Memory B cell (primary cell): ENCODE measurements around the gene OPALIN.

Source experiments
- ATAC-seq: fragments of 150-1000 bp; cut with Tn5 transposase; 2 replicates; pipeline ENCODE4 v1.10.0; 2021; ENCODE audit warnings: low read depth, mild to moderate bottlenecking, moderate library complexity
- DNase-seq, 2 donors: peaks; one replicate each; pipeline ENCODE4 v3.0.0; 2022; ENCODE audit warnings: low spot score in 2 of 2
- H3K27ac Mint-ChIP-seq: one replicate; pipeline ENCODE4 v1.8.0; 2022; ENCODE audit warnings: mild to moderate bottlenecking, moderate library complexity, mixed read lengths
- H3K27me3 Mint-ChIP-seq: one replicate; pipeline ENCODE4 v1.8.0; 2022; ENCODE audit warnings: mixed read lengths
- H3K36me3 Mint-ChIP-seq: one replicate; pipeline ENCODE4 v1.8.0; 2022; ENCODE audit warnings: mild to moderate bottlenecking, mixed read lengths
- H3K4me1 Mint-ChIP-seq: one replicate; pipeline ENCODE4 v1.8.0; 2022; ENCODE audit warnings: mixed read lengths
- H3K4me3 Mint-ChIP-seq: one replicate; pipeline ENCODE4 v1.8.0; 2022; ENCODE audit warnings: mild to moderate bottlenecking, moderate library complexity, mixed read lengths
- H3K9me3 Mint-ChIP-seq: one replicate; pipeline ENCODE4 v1.8.0; 2022; ENCODE audit warnings: mixed read lengths

The OPALIN gene

DNA sequence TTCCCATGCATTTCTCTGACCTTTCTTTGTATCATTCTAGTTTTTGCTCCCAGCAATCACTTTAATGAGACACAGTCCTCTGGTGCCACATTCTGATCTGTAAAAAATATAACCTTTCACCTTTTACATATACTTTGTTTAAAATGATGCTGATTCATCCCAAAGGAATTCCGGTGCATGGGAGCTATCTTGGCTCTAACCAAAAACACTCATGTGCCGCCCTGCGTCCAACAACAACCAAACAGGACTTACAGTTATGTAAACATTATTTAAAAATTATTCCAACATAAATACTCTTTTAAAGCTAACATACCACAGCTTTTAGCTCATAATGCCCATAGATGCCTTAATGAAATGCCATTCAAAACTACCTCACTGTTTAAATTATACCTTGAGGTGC is 7.7 kb upstream of the OPALIN start:
- no peaks in the 10 kb centered on the region for H3K9me3 Mint-ChIP-seq
- no peaks in the 10 kb centered on the region for H3K4me1 Mint-ChIP-seq
- no peak overlapping the region for H3K27ac Mint-ChIP-seq
- ATAC-seq, result no peak
- H3K27me3 Mint-ChIP-seq, result no peaks in the 10 kb centered on the region
- no peaks in the 10 kb centered on the region for H3K36me3 Mint-ChIP-seq
- DNase-seq, result no peak
- no peak overlapping the region for H3K4me3 Mint-ChIP-seq

DNA sequence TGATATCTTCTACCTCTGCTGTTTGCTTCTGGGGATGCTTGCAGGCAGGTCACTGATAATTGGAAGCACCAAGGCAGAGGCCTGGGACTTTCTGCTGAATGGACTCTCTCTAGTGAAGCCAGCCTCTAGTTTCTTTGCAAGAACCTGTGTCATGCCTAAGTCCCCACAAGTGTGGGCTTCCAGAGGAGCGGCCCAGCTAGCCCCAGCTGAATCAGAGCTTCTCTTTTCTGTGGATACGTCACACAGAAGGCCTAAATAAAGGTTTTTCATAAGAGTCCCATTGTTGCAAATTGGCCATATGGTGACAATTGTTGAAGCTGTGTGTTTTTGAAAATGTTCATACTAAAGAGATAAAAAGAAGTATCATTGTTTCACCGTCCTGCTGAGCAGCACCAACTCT is 6.8 kb upstream of the OPALIN start:
- no peaks in the 10 kb centered on the region for H3K27me3 Mint-ChIP-seq
- H3K27ac Mint-ChIP-seq, result no peak overlapping the region
- H3K4me3 Mint-ChIP-seq, result no peak overlapping the region
- ATAC-seq, result no peak
- H3K4me1 Mint-ChIP-seq, result no peaks in the 10 kb centered on the region
- DNase-seq, result no peak
- no peaks in the 10 kb centered on the region for H3K9me3 Mint-ChIP-seq
- no peaks in the 10 kb centered on the region for H3K36me3 Mint-ChIP-seq

DNA sequence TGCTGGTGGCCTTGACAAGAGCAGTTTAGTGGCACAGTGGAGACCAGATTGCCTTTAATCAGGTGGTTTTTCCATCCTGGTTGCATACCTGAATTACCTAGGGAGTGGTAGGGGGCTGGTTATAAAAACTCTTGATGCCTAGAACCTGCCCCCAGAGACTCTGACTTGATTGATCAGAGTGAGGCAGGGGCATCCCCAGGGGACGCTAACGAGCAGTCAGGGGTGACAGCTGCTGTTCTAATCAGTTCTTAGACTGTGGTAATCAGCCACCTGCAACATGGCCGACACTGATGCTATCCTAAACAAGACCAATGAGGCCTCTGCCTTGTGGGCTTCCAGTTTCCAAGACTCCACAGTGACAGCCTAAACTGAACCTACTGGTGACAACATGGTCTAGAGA is 2.0 kb upstream of the OPALIN start:
- DNase-seq (no peak), ATAC-seq (no peak)
- Mint-ChIP-seq H3K9me3 (no peaks in the 10 kb centered on the region), H3K4me3 (no peak overlapping the region), H3K27me3 (peaks cover 13% of the 10 kb centered on the region), H3K36me3 (no peaks in the 10 kb centered on the region), H3K4me1 (no peaks in the 10 kb centered on the region), H3K27ac (no peak overlapping the region)

DNA sequence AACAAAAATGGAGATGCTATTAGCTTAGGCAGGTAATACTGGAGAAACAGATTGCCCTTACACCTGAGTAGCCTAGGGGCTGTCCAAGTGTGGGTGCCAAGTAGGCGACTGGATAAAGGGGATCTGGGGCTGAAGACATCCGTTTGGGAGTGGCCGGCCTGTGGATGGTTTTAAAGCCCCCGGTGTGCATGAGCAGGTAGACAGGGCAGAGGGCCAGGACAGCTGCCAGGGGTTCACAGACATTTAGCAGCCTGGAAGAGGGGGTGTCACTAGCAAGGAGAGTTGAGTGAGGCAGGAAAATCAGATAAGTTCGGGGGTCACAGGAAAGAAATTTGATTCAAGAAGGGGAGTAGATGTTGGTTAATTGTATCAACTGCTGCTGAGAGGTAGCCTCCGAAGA is 1.5 kb upstream of the OPALIN start:
- Mint-ChIP-seq H3K36me3 (no peaks in the 10 kb centered on the region), H3K4me3 (no peak overlapping the region), H3K27me3 (peaks cover 13% of the 10 kb centered on the region), H3K4me1 (no peaks in the 10 kb centered on the region), H3K27ac (no peak overlapping the region), H3K9me3 (no peaks in the 10 kb centered on the region)
- DNase-seq (no peak), ATAC-seq (no peak)

DNA sequence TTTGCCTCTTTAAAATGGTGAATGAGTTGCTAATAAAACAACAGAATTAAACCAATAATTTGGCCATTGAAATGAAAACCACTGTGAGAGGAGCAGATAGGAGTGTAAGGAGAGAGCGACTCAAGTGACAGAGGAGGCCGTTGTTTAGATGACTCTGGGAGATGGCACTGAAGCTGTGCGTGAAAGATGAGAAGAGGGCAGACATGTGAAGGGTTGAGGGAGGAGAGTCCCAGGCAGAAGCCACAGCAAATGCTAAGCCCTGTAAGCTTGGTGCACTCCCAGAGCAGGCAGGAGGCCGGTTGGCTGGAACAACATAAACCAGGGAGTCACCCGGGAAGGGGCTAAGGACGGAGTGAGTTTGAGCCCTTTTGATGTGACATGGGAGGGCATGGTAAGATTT is 814 bp upstream of the OPALIN start:
- Mint-ChIP-seq H3K27me3 (peaks cover 16% of the 10 kb centered on the region), H3K36me3 (no peaks in the 10 kb centered on the region), H3K4me3 (no peak overlapping the region), H3K9me3 (no peaks in the 10 kb centered on the region), H3K27ac (no peak overlapping the region), H3K4me1 (no peaks in the 10 kb centered on the region)
- DNase-seq (no peak), ATAC-seq (no peak)

DNA sequence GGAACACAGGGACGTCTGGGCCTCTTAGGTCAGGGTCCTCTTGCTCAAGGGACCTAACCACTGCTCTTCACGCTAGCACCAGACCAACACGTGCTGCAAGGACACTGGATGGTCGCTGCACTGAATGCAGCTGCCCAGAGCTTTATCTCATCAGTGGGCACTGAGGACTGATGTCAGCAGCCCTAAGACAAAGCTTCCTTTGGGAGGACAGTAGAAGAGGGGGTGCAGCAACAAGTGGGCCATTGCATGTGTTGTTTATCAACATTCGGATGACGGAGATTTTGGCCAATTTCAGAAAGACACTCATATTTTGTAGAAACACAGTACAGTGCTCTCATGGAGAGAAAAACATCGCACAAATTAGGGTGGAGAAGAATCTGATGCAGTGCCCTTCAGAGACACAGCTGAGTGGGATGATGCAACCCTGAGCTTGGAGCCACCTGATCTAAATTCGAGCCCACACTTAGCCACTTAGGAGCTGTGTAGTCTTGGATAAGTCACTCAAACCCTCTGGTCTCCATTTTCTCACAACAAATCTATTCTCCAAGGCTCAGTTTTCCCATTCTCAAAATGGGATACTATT is 1.7 kb downstream of the OPALIN start:
- no peaks in the 10 kb centered on the region for H3K4me1 Mint-ChIP-seq
- no peaks in the 10 kb centered on the region for H3K36me3 Mint-ChIP-seq
- ATAC-seq (no peak), DNase-seq (no peak)
- H3K27me3 Mint-ChIP-seq, result peaks cover 18% of the 10 kb centered on the region
- no peaks in the 10 kb centered on the region for H3K9me3 Mint-ChIP-seq
- H3K27ac Mint-ChIP-seq, result no peak overlapping the region
- H3K4me3 Mint-ChIP-seq, result no peak overlapping the region

DNA sequence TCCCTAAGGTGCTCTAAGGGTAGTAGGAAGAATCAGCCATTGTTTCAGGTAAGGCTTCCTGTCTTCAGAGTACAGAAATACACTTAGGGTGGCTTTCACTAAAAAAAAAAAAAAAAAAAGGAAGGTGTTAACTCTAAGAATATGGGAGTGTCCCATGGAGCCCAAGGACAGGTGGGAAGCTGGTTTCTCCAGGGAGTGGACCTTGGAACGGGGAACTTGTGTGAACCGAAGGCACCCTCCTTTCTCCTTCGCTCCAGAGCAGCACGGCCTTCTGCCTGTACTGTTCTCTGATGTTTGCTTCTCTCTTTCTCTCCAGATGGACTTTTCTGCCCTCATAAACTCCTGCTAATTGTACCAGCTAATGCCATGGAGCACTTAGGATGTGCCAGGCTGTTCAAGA is 6.2 kb downstream of the OPALIN start:
- DNase-seq, result no peak
- no peak overlapping the region for H3K4me3 Mint-ChIP-seq
- ATAC-seq, result no peak
- H3K4me1 Mint-ChIP-seq, result no peaks in the 10 kb centered on the region
- H3K27me3 Mint-ChIP-seq, result peaks cover 13% of the 10 kb centered on the region
- H3K27ac Mint-ChIP-seq, result no peak overlapping the region
- H3K9me3 Mint-ChIP-seq, result no peaks in the 10 kb centered on the region
- no peaks in the 10 kb centered on the region for H3K36me3 Mint-ChIP-seq

DNA sequence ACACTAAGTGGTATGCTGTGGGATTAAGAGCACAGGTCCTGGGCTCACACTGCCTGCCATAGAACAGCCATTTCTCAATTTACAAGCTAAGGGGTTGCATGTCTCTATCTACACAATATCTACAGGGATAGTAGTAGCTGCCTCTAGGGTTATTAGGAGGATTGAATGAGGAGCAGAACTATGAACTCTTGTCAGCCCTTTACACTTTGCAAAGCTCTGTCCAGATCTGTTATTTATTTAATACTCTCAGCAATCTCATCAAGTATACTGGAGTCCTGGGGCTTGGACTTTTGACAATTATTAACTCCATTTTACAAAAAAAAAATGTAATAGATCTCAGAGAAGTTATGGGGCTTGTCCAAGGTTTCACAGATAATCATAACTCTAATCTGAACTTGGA is 6.8 kb downstream of the OPALIN start:
- Mint-ChIP-seq H3K4me1 (no peaks in the 10 kb centered on the region), H3K4me3 (no peak overlapping the region), H3K36me3 (no peaks in the 10 kb centered on the region), H3K27ac (no peak overlapping the region), H3K9me3 (peaks cover under 1% of the 10 kb centered on the region), H3K27me3 (peaks cover 11% of the 10 kb centered on the region)
- no peak for ATAC-seq
- DNase-seq, result no peak

DNA sequence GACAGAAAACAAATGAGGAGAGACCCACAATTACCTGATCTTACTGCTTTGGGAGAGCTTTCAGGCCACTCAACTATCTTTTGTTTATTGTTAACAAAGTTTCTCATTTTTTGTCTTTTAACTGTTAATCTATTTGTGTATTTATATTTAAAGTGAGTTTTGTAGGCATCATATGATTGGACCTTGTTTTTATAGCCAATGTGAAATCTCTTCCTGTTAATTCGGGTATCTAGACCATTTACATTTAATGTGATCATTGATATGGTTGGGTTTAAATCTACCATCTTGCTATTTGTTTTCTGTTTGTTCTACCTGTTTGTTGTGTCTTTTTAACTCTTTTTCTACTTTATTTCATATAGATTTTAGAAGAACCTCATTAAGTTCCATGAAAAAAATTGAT is 12.5 kb downstream of the OPALIN start:
- H3K36me3 Mint-ChIP-seq, result no peaks in the 10 kb centered on the region

DNA sequence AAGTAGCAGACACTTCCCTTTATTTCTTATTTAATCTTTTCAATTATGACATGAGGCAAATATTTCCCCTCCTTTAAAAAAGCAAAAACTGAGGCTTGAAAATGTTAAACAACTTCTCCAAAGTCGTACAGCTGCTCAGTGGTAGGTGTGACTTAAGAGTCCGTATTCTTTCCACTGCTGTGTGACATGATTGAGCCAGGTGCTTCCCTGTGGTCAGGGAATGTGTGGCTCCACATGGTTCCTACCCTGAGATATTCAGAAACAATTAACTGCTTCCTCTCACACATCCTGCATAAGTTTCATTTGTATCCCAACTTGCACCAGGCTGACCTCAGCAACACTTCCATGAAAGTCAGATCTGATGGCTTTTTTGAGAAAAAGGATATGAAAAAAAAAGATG is 13.6 kb downstream of the OPALIN start:
- Mint-ChIP-seq H3K27me3 (peaks cover 6% of the 10 kb centered on the region), H3K9me3 (peaks cover 6% of the 10 kb centered on the region), H3K4me3 (no peak overlapping the region), H3K4me1 (peaks cover 11% of the 10 kb centered on the region), H3K27ac (no peak overlapping the region), H3K36me3 (no peaks in the 10 kb centered on the region)
- DNase-seq (no peak), ATAC-seq (no peak)

More for the DNA sequence above, 12.5 kb downstream of the OPALIN start:
- Mint-ChIP-seq H3K4me1 (peaks cover 11% of the 10 kb centered on the region), H3K27ac (no peak overlapping the region), H3K27me3 (peaks cover 9% of the 10 kb centered on the region), H3K9me3 (peaks cover 6% of the 10 kb centered on the region), H3K4me3 (no peak overlapping the region)
- no peak for ATAC-seq
- DNase-seq, result no peak

DNA sequence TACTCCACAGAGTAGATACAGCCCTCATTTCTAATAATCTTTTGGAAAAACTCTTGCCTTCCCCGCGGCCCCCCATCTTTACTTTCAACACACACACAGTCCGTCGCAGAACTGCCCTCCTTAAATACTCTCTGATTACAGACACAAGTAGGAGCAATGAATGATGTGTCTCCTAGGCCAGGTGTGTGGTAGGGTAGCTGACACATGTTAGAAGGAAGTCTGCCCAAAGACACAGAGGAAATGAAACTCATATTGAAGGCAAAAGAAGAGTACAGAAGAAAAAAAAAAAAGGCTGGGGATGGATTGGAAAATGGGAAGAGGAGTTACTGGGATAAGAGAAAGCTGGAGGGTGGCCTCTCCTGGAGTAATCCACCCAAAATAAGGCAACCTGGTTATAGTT is 14.6 kb downstream of the OPALIN start:
- DNase-seq (no peak), ATAC-seq (peak; percentile 74)
- Mint-ChIP-seq H3K27ac (no peak overlapping the region), H3K36me3 (no peaks in the 10 kb centered on the region), H3K27me3 (peaks cover 5% of the 10 kb centered on the region), H3K4me3 (no peak overlapping the region), H3K9me3 (peaks cover 6% of the 10 kb centered on the region), H3K4me1 (peaks cover 11% of the 10 kb centered on the region)

DNA sequence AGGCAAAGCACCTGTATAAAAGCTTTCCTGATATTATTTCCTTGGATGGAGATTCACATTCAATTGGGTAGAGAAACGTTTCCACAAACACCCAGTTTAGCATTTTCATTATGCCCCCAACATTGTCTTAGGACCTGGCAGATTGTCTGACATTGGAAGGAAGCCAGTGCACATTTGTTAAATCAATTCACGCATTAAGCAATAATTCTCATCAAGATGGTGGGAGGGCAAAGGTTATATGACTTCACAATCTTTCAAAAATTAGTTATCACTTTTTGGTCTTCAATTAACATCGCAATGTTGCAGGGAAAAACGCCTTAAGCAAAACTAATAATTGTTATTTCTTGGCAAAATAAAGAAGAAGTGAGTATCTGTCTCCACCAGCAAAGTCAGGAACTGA is 16.4 kb downstream of the OPALIN start:
- H3K4me3 Mint-ChIP-seq, result no peak overlapping the region
- ATAC-seq (no peak), DNase-seq (no peak)
- H3K27me3 Mint-ChIP-seq, result peaks cover 4% of the 10 kb centered on the region
- peaks cover 6% of the 10 kb centered on the region for H3K9me3 Mint-ChIP-seq
- no peaks in the 10 kb centered on the region for H3K36me3 Mint-ChIP-seq
- peaks cover 11% of the 10 kb centered on the region for H3K4me1 Mint-ChIP-seq
- H3K27ac Mint-ChIP-seq, result no peak overlapping the region

DNA sequence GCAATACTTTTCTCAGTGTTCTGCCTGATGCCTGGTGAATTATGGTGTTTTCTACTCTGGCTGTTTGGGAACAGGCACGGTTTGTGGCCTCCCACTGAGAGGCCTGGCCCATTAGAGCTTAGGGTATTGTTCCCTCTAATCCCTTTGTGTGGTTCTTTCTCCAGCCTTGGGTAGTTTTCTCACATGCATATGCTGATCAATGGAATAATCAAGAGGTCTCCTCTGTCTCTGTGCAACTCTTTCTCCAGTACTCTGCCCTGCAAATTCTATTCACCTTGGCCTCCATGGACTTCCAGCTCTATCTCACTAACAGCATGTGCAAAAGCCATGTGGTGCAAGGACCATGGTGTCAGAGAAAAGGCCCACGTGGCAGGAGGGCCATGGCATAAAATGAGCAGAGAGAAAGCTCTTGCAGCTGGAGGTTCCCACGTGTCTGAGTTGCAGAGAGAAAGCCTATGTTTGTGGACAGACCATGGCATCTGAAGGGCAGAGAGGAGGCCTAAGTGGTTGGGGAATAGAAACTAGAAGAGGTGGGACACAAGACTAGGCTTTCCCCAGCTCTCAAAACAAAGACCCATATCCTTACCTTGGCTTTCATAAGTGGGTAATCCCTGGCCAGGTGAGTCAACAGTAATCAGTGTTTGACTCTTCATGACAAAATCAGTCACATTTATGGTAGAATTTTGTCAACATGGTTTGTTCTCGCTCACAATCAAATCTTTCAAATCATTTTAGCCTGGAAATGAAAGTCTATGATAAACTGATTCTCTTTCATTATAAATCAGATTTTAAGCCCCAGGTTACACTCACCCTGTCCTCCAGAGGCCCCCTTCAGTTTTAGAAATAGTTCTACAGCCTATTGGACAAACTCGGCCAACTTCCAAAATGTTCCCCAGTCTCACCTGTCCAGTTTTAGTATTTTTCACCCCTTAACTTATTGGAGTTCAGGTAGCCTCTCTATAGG is 17.3 kb downstream of the OPALIN start:
- ATAC-seq, result no peak

DNA sequence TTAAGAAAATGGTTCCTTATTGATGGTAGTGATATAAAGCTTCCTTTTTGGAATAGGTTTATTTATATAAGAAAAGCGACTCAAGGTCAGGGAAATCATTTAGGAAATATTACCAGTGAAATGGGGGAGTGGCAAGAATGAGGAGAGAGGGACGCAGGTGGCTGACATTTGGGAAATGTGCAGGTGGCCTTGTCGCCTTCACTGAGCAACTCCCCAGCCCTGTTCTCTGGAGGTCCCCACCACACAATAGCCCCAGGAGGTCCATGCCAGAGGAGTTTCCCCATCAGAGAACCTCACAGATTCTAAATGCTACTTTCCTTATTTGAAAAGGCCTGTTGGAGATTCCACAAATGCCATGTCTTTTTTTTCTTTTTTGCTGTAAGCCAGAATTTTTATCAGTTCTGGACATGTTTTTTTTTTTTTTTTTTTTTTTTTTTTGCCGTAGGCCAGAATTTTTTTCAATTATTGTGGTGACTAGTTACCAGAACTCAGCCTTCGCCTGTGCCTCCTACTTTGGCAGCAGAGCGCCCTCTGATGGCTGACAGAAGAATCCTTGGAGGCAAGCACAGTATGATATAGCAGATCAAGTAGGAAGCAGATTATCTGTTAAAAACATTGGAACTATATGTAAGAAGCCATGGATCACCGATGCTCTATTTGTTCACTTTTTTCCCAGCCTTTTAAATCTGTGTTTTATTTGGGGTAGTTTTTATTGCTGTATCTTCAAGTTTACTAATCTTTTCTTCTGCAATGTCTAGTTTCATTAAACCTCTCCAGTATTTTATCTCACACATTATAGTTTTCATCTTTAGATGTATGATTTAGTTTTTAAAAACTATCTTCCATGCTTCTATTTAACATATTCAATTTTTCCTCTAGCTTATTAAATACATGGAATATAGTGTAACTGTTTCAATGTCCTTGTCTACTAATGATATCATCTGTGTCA is 18.6 kb downstream of the OPALIN start:
- Mint-ChIP-seq H3K36me3 (no peaks in the 10 kb centered on the region), H3K4me1 (peaks cover 11% of the 10 kb centered on the region), H3K27ac (no peak overlapping the region), H3K9me3 (no peaks in the 10 kb centered on the region), H3K27me3 (peaks cover 2% of the 10 kb centered on the region), H3K4me3 (no peak overlapping the region)
- ATAC-seq, result peak; percentile 90
- DNase-seq, result peak; percentile 41 to 57

More for the DNA sequence above, 17.3 kb downstream of the OPALIN start:
- Mint-ChIP-seq H3K4me3 (no peak overlapping the region), H3K36me3 (no peaks in the 10 kb centered on the region), H3K27me3 (peaks cover 4% of the 10 kb centered on the region), H3K4me1 (peaks cover 11% of the 10 kb centered on the region), H3K27ac (no peak overlapping the region), H3K9me3 (peaks cover 4% of the 10 kb centered on the region)
- no peak for DNase-seq
